ENCODE measurements around the gene OSBPL3.

Gene OSBPL3

GRCh38 chr7:24756545-24757352 is 223.2 kb downstream of the OSBPL3 start:
- DNase-seq = no peak

- no peak for DNase-seq
Measured at GRCh38 chr7:24755541-24756407, 224.2 kb downstream of the OSBPL3 start.

GRCh38 chr7:24754906-24755506 is 225.0 kb downstream of the OSBPL3 start:
- DNase-seq = no peak

- DNase-seq = no peak
Measured at GRCh38 chr7:24752073-24752800, 227.7 kb downstream of the OSBPL3 start.

GRCh38 chr7:24751484-24751883 is 228.5 kb downstream of the OSBPL3 start:
- no peak for DNase-seq

- DNase-seq = no peak
Measured at GRCh38 chr7:24750441-24751055, 229.4 kb downstream of the OSBPL3 start.

GRCh38 chr7:24748521-24748920 is 231.5 kb downstream of the OSBPL3 start:
- no peak for DNase-seq

All from DMS79 (cell line).